Activated CD8-positive, alpha-beta T cell treated with anti-CD3 and anti-CD28 coated beads, Interleukin-2, amount 10 ng/mL, durations not matched to agents 7 days and 5 days (primary cell): ENCODE measurements around the gene RAPGEF4. TPM values are rescaled to one million over a fixed set of nuclear protein-coding genes. Genes with fewer than 3 reads are reported as not detected.

Experiments used
- ATAC-seq: fragments of 150-1000 bp; cut with Tn5 transposase; one replicate; pipeline ENCODE4 v1.10.0; 2021; ENCODE audit warnings: moderate library complexity
- CTCF ChIA-PET: fragments of 350-600 bp; sonication (Branson Sonifier 250); formaldehyde crosslinking; loops from one replicate; lab custom pipeline; 2021; ENCODE audit warnings: antibody characterized with exemption; lab: Charles Lee
- POLR2A ChIA-PET: fragments of 350-600 bp; sonication (Branson Sonifier 250); formaldehyde crosslinking; loops from one replicate; lab custom pipeline; 2021; ENCODE audit warnings: antibody characterized with exemption; lab: Charles Lee
- DNase-seq: peaks from one replicate; pipeline ENCODE4 v3.0.0-alpha.2; 2020
- H3K27ac Mint-ChIP-seq: one replicate; pipeline ENCODE4 v1.8.0; 2021; ENCODE audit warnings: mild to moderate bottlenecking, mixed read lengths
- H3K27me3 Mint-ChIP-seq: one replicate; pipeline ENCODE4 v1.8.0; 2021; ENCODE audit warnings: low read depth, mixed read lengths
- H3K36me3 Mint-ChIP-seq: one replicate; pipeline ENCODE4 v1.8.0; 2021; ENCODE audit warnings: low read depth, mixed read lengths
- H3K4me1 Mint-ChIP-seq: one replicate; pipeline ENCODE4 v1.8.0; 2021; ENCODE audit warnings: low read depth, mixed read lengths
- H3K4me3 Mint-ChIP-seq: one replicate; pipeline ENCODE4 v1.8.0; 2021; ENCODE audit warnings: mild to moderate bottlenecking, mixed read lengths
- H3K9me3 Mint-ChIP-seq: one replicate; pipeline ENCODE4 v1.8.0; 2022; ENCODE audit warnings: mixed read lengths; ENCODE audit not compliant: insufficient read depth
- total RNA-seq, 2 experiments: library from RNA; stranded (reverse); gene quantifications; one replicate each; pipeline ENCODE4 v1.2.3, GENCODE V29; 2021

RAPGEF4 gene
- total RNA-seq, 2 experiments from 2014 or later: 0.63 to 0.97 TPM

- CTCF ChIA-PET: no interaction called here
- DNase-seq (no peak), ATAC-seq (no peak)
- Mint-ChIP-seq H3K4me1 (no peaks in the 10 kb centered on the region), H3K9me3 (no peaks in the 10 kb centered on the region), H3K36me3 (no peaks in the 10 kb centered on the region), H3K27ac (no peak overlapping the region), H3K27me3 (peaks cover 11% of the 10 kb centered on the region), H3K4me3 (no peak overlapping the region)
- POLR2A ChIA-PET: no interaction called here
Measured at GRCh38 chr2:173040729-173041128, 305.1 kb downstream of the RAPGEF4 start.

- H3K27me3 Mint-ChIP-seq: peaks cover 7% of the 10 kb centered on the region
- H3K4me1 Mint-ChIP-seq: no peaks in the 10 kb centered on the region
- ATAC-seq (no peak), DNase-seq (no peak)
- no peak overlapping the region for H3K27ac Mint-ChIP-seq
- no peaks in the 10 kb centered on the region for H3K36me3 Mint-ChIP-seq
- no peak overlapping the region for H3K4me3 Mint-ChIP-seq
- ChIA-PET POLR2A (no interaction called here), CTCF (no interaction called here)
- no peaks in the 10 kb centered on the region for H3K9me3 Mint-ChIP-seq
Measured at GRCh38 chr2:173043476-173043875, 307.8 kb downstream of the RAPGEF4 start.

DNA sequence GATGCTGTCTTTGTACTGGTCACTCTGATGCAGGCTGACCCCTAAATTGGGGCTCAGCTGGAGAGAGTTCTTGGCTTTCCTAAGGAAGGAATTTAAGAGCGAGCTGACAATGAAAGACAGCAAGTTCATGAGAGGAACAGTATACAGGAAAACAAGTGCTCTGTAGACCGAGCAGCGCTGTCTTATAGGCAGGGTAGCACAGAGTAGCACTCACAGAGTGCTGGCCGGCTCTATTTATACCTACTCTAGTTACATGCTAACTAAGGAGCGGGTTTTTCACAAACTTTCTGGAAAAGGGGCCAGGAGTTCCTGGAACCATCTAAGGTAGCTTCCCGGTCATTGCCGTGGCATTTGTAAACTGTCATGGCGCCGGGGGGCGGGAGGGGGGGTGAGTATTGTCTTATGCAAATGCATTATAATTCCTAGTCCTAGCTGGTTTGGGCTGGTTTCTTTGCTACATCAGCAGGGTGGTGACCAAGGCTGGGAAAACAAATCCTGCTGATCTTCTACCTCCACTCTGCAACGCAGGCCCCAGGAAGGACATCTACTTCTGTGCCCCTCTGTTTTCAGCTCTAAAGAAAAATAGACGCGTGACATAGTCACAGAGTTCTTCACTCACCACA is 308.4 kb downstream of the RAPGEF4 start:
- Mint-ChIP-seq H3K36me3 (no peaks in the 10 kb centered on the region), H3K9me3 (no peaks in the 10 kb centered on the region)
- CTCF ChIA-PET: interaction anchor here (1.0 kb wide), 1 partner anchor 16 kb away, joined by 6 read pairs; no protein-coding TSS in a partner anchor

GRCh38 chr2:173044686-173045085 is 309.0 kb downstream of the RAPGEF4 start:
- ChIA-PET CTCF (interaction anchor here (1.0 kb wide), 1 partner anchor 17 kb away, joined by 6 read pairs; no protein-coding TSS in a partner anchor), POLR2A (no interaction called here)
- no peak for DNase-seq
- no peak for ATAC-seq
- H3K36me3 Mint-ChIP-seq: no peaks in the 10 kb centered on the region
- peaks cover 7% of the 10 kb centered on the region for H3K27me3 Mint-ChIP-seq
- no peaks in the 10 kb centered on the region for H3K9me3 Mint-ChIP-seq
- no peak overlapping the region for H3K4me3 Mint-ChIP-seq
- no peak overlapping the region for H3K27ac Mint-ChIP-seq
- peaks cover 5% of the 10 kb centered on the region for H3K4me1 Mint-ChIP-seq

More for the DNA sequence above, 308.4 kb downstream of the RAPGEF4 start:
- H3K27me3 Mint-ChIP-seq: peaks cover 7% of the 10 kb centered on the region
- no peak overlapping the region for H3K27ac Mint-ChIP-seq
- DNase-seq (no peak), ATAC-seq (no peak)
- peaks cover 2% of the 10 kb centered on the region for H3K4me1 Mint-ChIP-seq
- POLR2A ChIA-PET: no interaction called here
- no peak overlapping the region for H3K4me3 Mint-ChIP-seq

DNA sequence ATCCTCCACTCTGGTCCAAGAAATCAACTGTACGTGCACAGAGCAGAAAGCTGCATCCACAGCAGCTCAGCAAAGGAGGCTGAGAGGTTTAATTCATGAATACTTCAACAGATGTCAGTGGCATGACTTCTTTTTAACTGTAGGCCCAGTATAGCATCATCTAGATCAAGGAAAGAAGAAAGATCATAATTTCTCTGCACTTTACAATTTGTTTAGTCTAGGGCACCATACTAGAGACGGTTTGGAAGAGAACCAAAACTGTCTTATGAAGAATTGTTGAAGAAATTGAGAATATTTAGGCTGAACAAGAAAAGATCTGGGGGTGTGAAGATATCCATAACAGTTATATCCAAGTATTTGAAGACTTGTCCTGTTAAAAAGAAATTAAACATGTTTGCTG is 309.5 kb downstream of the RAPGEF4 start:
- DNase-seq (no peak), ATAC-seq (no peak)
- Mint-ChIP-seq H3K4me1 (peaks cover 5% of the 10 kb centered on the region), H3K27ac (no peak overlapping the region), H3K27me3 (peaks cover 7% of the 10 kb centered on the region), H3K4me3 (no peak overlapping the region), H3K36me3 (no peaks in the 10 kb centered on the region), H3K9me3 (no peaks in the 10 kb centered on the region)
- ChIA-PET POLR2A (no interaction called here), CTCF (interaction anchor here (1.0 kb wide), 1 partner anchor 17 kb away, joined by 6 read pairs; no protein-coding TSS in a partner anchor)

DNA sequence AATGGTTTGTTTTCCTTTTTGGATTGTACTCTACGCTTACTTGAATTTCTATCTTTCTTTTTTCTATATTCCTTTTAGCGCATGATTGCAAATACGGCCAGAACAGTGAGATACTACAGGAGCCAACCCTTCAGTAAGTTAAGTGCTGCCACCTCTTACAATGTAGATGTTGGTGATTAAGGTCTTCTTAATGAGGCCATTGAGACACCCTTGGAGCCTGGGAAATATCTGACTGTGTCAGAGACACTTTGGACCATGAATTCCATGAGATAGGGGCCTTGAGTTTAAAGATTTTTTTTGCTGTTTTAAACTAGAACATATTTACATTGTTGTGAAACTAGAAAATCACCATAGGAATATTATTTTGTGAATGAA is 312.9 kb downstream of the RAPGEF4 start:
- ChIA-PET POLR2A (no interaction called here), CTCF (no interaction called here)
- DNase-seq (no peak), ATAC-seq (no peak)
- Mint-ChIP-seq H3K27ac (no peak overlapping the region), H3K9me3 (no peaks in the 10 kb centered on the region), H3K36me3 (no peaks in the 10 kb centered on the region), H3K27me3 (peaks cover 14% of the 10 kb centered on the region), H3K4me1 (peaks cover 5% of the 10 kb centered on the region), H3K4me3 (no peak overlapping the region)

DNA sequence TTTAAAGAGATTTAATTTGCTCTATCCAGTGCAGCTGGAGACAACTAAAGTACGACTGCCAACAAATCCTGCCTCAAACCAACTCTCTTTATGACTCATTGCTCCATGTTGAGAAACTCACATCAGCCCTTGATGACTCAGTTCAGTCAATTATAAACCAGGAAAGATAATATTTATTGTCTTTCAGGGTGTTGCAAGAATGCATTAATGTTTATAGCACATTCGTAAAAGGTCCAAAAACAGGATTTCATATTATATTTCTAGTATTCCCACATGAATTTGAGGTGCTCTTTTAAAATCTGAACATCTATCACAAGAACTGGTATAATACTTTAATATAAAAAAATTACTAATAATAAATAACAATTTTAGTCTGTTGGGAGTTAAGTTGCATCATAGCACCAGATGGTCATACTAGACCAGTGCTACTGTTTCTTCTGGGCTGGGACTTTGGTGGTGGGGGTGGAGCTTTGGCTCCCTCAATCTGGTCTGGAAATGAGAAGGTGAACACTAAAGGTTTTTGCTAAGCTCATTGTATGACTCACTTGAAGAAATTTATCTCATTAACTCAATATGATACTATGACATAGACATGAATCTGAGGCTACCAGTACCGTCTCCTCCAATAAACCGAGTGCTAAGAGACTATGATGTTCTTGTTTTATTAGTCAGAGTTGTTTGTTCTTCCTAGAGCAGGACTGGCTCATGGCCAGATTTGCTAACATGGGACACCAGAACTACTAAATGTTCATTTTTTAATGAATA is 313.4 kb downstream of the RAPGEF4 start:
- no peaks in the 10 kb centered on the region for H3K9me3 Mint-ChIP-seq
- DNase-seq (no peak), ATAC-seq (no peak)
- H3K4me3 Mint-ChIP-seq: no peak overlapping the region
- ChIA-PET POLR2A (no interaction called here), CTCF (interaction anchor here (1.0 to 1.6 kb wide), 2 partner anchors 22 to 25 kb away, joined by 3 to 5 read pairs; no protein-coding TSS in a partner anchor)
- peaks cover 16% of the 10 kb centered on the region for H3K27me3 Mint-ChIP-seq
- no peaks in the 10 kb centered on the region for H3K36me3 Mint-ChIP-seq
- H3K27ac Mint-ChIP-seq: no peak overlapping the region
- peaks cover 5% of the 10 kb centered on the region for H3K4me1 Mint-ChIP-seq

DNA sequence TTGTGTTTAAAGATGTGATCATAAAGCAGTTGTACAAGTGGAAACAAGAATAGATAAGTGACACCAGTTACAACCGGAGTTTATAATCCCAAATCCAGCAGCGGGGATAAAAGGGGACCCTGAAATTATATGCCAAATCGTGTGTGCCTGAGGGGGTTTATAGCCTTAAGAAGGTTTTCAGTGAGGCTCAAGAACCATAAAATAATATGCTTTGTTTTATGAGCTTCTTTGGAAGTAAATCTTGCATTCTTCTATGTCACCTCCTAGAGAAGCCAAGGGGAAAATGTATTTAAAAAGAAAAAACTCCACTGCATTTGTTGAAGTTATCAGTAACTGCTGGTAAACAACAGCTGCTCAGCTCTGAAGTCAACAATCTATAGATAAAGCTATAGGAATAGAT is 314.2 kb downstream of the RAPGEF4 start:
- no peaks in the 10 kb centered on the region for H3K36me3 Mint-ChIP-seq
- H3K27me3 Mint-ChIP-seq: peaks cover 16% of the 10 kb centered on the region
- no peak for DNase-seq
- no peak for ATAC-seq
- H3K9me3 Mint-ChIP-seq: no peaks in the 10 kb centered on the region
- H3K4me1 Mint-ChIP-seq: peaks cover 5% of the 10 kb centered on the region
- H3K27ac Mint-ChIP-seq: no peak overlapping the region
- no peak overlapping the region for H3K4me3 Mint-ChIP-seq
- ChIA-PET POLR2A (no interaction called here), CTCF (interaction anchor here (1.0 to 1.6 kb wide), 2 partner anchors 23 to 24 kb away, joined by 3 to 5 read pairs; no protein-coding TSS in a partner anchor)

DNA sequence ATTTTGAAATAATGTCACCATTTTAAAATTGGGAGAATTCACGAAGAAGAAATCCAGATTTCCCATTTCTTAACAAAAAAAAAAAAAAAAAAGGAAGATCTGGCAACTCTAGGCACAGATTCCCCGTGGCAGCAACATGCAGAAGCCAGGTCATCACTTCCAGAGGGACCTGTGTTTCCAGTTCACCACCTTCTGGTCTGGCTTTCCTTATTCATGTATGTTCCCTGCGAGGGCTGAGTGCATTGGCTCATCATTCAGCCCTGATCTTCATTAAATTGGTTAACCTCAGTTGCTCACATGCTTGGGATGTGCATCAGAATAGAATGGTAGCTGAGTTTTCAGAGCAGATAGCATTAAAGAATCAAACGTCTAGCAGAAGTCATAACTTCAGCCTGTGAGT is 315.0 kb downstream of the RAPGEF4 start:
- H3K9me3 Mint-ChIP-seq: no peaks in the 10 kb centered on the region
- CTCF ChIA-PET: interaction anchor here (1.2 kb wide), 1 partner anchor 23 kb away, joined by 3 read pairs; no protein-coding TSS in a partner anchor

GRCh38 chr2:173051463-173052215 is 316.0 kb downstream of the RAPGEF4 start:
- no peak overlapping the region for H3K4me3 Mint-ChIP-seq
- CTCF ChIA-PET: interaction anchor here (1.2 kb wide), 1 partner anchor 24 kb away, joined by 3 read pairs; no protein-coding TSS in a partner anchor
- H3K27ac Mint-ChIP-seq: no peak overlapping the region
- H3K9me3 Mint-ChIP-seq: no peaks in the 10 kb centered on the region
- peaks cover 5% of the 10 kb centered on the region for H3K4me1 Mint-ChIP-seq
- POLR2A ChIA-PET: no interaction called here
- DNase-seq (no peak), ATAC-seq (no peak)
- H3K36me3 Mint-ChIP-seq: no peaks in the 10 kb centered on the region
- peaks cover 14% of the 10 kb centered on the region for H3K27me3 Mint-ChIP-seq

More for the DNA sequence above, 315.0 kb downstream of the RAPGEF4 start:
- ATAC-seq (no peak), DNase-seq (no peak)
- Mint-ChIP-seq H3K27ac (no peak overlapping the region), H3K36me3 (no peaks in the 10 kb centered on the region), H3K4me1 (peaks cover 5% of the 10 kb centered on the region), H3K27me3 (peaks cover 9% of the 10 kb centered on the region), H3K4me3 (no peak overlapping the region)
- POLR2A ChIA-PET: no interaction called here

DNA sequence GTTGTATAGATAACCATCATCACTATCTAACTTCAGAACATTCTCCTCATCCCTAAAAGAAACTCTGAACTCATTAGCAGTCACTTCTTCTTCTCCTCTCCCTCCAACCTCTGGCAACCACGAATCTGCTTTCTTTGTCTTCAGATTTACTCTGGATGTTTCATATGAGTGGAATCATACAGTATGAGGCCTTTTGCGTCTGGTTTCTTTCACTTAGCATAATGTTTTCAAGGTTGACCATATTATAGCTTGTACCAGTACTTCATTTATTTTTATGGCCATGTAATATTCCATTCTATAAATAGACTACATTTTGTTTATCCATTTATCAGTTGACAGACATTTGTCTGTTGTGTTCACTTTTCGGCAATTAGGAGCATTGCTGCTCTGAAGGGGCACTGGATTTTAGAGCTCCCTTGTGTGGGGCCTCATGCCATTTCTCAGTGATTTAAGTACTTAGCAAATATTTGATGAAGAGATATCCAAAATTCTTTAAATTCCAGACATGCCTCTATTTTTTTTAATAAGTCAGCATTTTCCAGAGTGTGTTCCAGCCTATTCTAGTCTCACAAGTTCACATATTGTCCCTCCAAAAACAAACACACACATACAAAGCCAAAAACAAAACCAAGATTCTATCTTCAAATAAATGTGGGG is 317.5 kb downstream of the RAPGEF4 start:
- ATAC-seq (no peak), DNase-seq (no peak)
- ChIA-PET POLR2A (no interaction called here), CTCF (no interaction called here)
- Mint-ChIP-seq H3K4me1 (peaks cover 5% of the 10 kb centered on the region), H3K4me3 (no peak overlapping the region), H3K27me3 (peaks cover 22% of the 10 kb centered on the region), H3K27ac (no peak overlapping the region), H3K9me3 (no peaks in the 10 kb centered on the region), H3K36me3 (no peaks in the 10 kb centered on the region)
